HG02571 (cell line): ENCODE measurements around the gene RNF103.
A peak's percentile ranks its signal among the peaks of the same experiment; 100 is the strongest.
"Not testable (repeated sequence)": the region's sequence is repeated elsewhere in the genome, so short reads cannot be mapped to it uniquely, and the experiment has no call there.

ENCODE experiments used
- ATAC-seq: cut with Tn5 transposase; IDR thresholded peaks from one replicate; pipeline ENCODE4 v1.9.1; 2021; ENCODE audit warnings: mild to moderate bottlenecking, moderate library complexity; ENCODE audit not compliant: unreplicated experiment

The RNF103 gene, protein sequence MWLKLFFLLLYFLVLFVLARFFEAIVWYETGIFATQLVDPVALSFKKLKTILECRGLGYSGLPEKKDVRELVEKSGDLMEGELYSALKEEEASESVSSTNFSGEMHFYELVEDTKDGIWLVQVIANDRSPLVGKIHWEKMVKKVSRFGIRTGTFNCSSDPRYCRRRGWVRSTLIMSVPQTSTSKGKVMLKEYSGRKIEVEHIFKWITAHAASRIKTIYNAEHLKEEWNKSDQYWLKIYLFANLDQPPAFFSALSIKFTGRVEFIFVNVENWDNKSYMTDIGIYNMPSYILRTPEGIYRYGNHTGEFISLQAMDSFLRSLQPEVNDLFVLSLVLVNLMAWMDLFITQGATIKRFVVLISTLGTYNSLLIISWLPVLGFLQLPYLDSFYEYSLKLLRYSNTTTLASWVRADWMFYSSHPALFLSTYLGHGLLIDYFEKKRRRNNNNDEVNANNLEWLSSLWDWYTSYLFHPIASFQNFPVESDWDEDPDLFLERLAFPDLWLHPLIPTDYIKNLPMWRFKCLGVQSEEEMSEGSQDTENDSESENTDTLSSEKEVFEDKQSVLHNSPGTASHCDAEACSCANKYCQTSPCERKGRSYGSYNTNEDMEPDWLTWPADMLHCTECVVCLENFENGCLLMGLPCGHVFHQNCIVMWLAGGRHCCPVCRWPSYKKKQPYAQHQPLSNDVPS

DNA sequence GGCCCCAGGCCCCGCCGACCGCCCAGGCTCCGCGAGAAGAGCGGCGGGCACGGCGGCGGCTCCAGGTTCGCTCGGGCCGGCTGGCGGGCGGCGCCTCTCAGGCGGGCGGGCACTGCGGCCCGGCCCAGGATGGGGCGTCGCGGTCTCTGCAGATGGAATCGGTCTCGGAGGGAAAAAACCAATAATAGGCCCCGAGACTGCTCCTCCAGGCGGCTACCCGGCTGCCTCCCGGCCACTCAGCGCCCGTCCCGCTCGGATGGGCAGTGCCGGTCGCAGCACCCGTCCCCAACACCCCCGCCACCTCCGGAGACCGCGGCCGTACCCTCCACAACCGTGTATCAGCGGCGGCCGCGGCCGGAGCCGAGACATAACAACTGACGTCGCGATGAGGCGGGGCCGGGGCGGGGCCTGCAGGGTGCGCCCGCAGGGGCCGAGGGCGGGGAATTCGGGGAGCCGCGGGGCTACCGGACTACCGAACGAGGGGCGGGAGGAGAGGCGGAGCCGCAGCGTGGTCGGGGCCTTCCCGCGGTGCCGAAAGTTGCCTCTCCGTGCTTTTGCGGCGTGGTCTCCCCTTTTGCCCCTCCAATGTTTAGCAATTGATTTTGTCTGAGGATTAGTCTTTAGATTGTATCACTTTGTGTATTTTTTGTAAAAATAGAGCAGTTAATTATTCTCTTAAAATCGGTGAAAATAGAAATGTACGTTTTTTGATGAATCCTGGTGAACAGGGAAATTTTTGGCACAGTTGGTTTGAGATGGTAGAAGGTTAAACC is at the start of gene RNF103:
Gene RNF103 (minus strand): TSS at position 372 of the 773 bp plus-strand sequence. CDS start 979 bp downstream, outside the sequence.
- ATAC-seq = peak; percentile 81

DNA sequence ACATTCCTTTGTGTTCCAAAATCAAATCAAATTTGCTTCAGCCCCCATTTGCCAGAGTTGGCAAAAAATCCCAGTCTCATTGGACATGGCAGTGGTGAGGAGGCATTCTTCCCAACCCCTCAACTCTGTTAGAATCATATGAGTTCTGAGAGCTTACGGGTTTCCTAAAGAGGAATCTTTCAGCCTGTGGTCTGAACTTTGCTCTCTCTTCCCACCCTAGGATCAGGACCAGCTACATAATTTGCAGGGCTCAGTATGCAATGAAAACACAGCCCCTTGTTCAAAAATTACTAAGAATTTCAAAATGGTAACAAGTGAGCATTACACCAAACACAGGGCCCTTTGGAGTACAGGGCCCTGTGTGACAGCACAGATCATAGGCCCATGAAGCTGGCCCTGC is 49.3 kb upstream of the RNF103 start:
- no peak for ATAC-seq

DNA sequence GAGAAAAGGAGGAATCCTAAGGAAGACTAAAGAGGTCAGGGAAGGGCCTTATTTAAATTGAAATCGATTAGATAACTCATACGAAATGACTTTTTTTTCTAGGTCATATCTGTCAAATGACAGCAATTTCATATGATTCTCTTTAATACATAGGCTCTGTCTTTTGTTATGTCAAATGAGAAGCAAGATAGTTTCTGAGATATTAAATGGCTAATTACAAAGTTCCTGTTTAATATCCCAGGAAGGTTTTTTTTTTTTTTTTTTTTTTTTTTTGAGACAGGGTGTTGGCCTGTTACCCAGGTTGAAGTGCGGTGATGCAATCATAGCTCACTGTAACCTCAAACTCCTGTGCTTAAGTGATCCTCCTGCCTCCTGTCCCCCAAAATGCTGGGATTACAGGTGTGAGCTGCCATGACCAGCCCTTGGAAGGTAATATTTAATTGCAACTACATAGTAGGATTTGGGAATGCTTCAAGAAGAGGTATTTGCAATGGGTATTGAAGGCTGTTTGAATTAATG is 48.4 kb upstream of the RNF103 start:
- no peak for ATAC-seq

DNA sequence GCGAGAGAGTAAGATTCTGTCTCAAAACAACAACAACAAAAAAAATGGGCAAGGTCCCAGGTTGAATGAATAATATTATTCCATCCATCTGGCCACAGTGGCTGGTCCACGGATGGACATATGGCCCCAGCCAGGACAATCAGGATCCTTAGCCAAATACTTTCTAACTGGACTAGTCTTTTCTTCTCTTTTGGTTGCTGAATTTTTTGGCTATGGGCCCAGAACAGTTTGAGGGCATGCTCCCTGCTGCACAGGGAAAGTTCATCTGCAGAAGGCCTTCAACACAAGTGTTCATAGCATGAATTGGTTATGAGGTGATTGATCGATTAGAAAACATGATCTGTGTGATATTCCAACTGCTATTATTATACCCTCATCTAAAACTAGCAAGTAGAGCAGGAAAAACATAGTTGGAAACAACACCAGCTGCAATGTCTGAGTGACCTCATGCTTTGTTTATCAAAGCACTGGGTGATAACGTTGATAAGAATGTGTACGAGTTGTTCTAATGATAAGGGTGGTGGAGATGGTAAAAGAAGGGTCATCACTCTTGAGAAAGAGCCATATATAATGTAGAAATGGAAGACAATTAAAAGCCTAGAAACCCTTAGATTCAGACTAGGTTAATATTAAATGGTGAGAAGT is 47.8 kb upstream of the RNF103 start:
- ATAC-seq = no peak

DNA sequence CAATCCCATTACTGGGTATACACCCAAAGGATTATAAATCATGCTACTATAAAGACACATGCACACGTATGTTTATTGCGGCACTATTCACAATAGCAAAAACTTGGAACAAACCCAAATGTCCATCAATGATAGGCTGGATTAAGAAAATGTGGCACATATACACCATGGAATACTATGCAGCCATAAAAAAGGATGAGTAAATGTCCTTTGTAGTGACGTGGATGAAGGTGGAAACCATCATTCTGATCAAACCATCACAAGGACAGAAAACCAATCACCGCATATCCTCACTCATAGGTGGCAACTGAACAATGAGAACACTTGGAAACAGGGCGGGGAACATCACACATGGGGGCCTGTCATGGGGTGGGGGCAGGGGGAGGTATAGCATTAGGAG is 45.7 kb upstream of the RNF103 start:
- ATAC-seq = not testable (repeated sequence)

DNA sequence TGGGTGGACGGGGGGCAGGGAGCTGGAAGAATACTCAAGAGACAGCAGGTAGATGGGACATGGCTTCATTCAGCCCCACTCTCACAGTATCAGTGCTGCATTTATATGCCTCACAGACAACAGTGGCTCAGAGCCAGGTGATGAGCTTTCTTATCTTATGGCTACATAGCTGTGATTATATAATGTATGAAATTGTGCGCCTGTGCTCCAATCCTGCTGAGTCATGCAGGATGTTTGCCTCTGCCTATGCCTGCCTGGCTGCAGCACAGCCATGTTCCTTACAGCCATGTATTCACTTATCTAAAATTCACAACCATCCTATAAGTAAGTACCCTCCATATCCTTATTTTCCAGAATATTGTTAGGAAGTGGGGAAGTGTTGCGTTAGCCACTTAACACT is 37.7 kb upstream of the RNF103 start:
- ATAC-seq = no peak

DNA sequence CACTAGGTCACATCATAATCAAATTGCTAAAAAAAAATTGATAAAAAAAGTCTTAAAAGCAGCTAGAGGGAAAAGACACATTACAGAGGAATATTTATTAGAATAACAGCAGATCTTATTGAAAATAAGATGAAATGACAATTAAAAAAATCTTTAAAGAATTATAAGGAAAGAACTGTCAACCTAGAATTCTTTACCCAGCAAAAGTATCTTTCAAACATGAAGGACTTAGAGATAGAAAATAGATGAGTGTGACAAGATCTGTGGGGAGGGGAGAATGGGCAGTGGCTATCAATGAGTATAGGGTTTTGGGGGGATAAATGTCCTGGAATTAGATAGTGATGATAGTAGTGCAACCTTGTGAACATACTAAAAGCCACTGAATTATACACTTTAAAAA is 26.5 kb upstream of the RNF103 start:
- no peak for ATAC-seq

DNA sequence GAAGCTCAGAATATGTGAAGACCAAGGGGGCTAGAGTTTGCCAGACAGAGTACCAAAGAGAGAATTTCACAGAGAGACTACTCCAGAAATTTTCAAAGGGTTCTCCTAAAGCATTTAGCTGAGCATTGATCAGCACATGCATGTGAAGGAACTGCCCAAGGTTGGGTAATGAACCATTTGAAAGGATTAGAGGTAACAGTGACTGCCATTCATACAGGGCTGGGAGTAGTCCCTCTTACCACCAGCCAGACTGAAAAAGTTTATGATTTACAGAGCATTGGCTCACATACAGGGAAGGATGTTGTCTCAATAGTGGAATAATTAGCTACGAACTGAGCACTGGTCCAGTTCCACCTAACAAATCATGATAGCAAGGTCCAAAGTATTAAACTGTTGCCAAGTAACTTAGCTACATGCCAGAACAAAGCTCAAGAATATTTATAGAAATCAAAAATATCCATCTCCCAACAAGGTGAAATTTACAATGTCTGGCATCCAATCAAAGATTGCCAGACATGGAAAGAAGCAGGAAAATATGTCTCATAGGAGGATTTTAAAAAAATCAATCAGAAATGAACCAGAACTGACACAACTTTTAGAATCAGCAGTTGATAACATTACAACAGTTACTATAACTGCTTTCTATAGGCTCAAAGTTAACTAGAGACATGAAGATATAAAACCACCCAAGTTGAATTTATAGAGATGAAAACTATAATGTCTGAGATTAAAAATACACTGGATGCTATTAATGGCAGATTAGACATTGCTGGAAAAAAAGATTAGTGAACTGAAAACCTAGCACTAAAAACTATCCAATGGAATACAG is 25.7 kb upstream of the RNF103 start:
- no peak for ATAC-seq

DNA sequence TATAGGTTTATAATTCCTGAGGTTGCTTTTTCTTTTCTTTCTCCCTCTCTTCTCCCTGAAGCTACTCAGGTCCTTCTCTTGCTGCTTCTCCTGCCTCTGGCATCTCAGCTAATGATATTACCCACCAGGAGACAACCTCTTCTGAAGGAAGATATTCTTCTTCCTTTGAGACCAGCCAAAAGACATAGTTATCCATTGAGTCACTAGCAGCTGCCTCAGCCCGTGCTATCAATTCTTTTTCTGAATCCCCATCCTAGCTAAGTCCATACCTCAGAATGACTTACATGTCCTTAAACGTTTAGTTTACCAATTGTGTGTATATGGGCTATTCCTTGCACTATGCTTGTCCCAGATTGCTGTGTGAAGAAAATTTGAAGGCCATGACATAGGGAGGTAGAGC is 25.0 kb upstream of the RNF103 start:
- ATAC-seq = no peak

DNA sequence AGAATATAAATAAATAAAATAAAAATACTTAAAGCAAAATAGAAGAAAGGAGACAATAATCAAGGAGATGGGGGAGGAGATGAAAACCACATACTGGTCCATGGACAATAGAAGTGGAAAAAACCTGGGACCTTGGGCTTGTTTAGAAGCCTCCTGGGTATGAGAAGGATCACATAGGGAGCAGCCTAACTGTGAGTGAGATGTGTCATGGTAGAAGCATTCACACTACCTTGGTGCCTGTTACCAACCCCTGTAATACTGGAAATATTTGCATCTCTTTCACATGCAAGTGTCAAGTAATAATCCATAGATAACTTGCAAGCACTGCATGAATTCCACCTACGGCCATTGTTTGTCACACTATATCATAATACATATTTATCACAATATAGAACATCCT is 23.2 kb upstream of the RNF103 start:
- no peak for ATAC-seq

DNA sequence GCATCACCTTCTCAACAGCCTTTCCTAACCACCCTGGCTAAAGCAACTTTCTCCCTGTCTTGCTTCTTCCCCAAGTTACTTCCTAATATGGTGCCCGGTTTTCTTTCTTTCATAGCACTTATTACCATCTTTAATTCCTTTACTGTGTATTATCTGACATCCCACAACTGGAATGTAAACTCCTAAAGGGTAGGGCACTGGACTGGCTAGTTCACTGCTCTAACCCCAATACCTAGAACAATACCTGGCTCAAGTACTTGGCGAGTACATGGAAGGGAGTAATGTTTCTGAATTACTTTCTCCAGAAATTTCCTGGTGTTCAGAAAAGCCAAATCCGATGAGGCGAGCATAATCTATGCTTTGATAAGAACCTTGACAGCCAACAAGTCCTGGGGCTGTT is 22.7 kb upstream of the RNF103 start:
- no peak for ATAC-seq

DNA sequence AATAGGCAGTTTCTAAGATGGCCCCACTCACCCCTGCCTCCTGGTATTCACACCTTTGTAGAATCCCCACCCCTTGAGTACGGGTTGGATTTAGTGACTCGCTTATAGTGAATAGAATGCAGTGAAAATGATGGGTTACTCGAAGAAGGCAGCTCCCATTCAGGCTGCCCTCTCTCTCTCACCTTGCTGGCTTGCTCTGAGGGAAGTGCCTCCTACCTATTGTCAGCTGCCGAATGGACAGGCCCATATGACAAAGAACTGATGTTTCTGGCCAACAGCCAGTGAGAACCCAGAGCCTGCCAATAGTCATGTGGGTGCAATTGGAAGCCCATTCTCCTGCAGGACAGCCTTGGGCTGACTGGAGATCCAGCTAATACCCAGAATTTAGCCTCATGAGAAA is 22.1 kb upstream of the RNF103 start:
- no peak for ATAC-seq

DNA sequence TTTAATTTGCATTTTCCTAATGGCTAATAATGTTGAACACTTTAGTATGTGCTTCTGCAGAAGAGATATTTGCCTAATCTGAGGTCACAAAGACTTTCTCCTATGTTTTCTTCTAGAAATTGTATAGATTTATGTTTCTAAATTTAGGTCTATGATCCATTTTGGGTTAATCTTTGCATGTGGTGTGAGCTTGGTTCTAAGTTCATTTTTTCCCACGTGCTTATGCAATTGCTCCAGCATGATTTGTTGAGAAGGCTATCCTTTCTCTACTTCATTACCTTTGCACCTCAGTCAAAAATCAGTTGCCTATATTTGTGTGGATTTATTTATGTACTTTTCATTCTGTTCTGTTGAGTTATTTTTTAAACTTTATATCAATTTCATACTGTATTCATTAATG is 15.0 kb upstream of the RNF103 start:
- no peak for ATAC-seq

DNA sequence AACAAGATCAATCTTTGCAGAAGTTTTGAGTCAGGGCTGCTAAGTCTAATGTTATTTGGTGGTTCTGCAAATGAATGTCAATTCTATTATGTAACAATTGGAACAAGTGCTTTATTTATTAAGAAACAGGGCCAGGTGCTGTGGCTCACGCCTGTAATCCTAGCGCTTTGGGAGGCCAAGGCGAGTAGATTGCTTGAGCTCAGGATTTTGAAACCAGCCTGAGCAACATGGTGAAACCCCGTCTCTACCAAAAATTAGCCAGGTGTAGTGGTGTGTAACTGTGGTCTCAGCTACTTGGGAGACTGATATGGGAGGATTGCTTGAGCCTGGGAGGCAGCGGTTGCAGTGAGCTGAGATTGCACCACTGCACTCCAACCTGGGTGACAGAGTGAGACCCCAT is 13.2 kb upstream of the RNF103 start:
- no peak for ATAC-seq

DNA sequence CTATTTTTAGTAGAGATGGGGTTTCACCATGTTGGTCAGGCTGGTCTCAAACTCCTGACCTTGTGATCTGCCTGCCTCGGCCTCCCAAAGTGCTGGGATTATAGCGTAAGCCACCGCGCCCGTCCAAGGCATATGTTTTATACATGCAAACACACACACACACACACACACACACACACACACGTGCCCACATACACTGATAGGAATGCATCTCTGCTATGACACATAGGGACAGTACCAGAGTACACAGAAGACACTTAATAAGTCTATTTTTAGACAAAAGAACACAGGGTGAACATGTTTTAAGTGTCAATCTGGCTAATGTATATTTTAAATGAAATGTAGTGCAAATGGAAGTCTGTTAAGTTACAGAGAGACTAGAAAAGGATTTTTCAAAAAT is 10.7 kb upstream of the RNF103 start:
- ATAC-seq = no peak

DNA sequence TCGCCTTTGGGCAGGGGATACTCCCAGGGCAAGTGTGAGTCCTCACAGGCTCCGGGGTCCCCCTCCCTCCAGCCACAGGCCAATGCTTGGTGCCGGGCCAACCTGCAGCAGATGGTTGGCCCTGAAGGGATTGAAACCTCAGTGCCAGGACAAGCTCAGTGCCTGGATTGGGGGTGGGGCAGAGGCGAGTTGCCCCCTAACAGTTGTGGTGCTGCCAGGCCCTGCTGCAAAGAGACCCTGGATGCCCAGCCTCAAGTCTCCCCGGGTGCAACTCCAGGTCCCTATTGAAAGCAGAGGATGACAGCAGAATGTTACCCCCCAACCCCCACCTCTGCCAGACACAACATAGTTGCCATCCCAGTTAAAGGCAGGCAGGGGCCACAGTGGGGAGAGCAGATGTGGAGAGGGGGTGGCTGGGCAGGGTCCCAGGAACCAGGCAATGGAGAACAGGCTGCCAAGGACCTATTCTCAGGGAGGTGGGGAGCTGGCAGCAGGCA is 9.5 kb upstream of the RNF103 start:
- no peak for ATAC-seq

DNA sequence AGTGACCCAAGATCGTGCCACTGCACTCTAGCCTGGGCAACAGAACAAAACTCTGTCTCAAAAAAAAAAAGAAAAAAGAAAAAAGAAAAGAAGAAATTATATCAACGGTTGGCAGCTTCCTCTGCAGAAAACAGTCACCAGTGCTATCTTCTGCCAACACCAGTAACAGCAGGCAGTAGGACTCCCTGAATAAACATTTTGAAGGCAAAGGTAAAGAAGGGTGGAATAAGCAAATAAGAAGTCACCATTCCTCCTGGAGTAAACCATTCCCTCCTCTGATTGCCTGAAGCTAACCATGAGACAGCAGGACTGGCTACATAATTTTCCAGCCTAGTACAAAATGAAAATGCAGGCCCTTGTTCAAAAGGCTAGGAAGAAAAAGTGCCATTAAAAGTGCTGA is 9.0 kb upstream of the RNF103 start:
- no peak for ATAC-seq

DNA sequence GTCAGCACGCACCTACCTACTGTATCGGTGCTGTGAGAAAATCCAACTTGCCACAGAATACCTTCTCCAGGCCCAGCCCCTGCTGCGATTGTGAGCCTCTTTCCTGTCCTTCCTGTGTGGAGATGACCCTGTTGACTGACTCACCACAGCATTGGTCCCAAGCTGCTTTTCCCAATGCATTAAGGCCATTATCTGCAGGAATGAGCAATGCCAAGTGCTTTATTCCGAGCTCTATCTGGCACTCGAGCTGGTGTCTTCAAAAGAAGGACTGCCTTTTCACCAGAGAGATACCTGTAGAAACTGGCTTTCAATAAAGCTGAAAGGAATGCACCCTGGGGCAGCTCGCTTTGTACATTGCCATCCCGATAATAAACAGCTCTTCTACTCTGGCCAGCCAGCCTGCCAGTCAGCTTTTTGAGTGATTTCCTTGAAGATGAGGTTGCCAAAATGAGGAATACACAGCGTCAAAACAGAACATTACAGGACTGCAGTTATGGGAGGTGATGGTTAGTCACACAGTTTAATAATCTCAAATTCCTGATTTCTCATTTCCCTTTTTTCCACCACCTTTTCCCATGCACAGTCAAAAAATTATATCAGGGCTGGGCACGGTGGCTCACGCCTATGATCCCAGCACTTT is 8.3 kb upstream of the RNF103 start:
- no peak for ATAC-seq

DNA sequence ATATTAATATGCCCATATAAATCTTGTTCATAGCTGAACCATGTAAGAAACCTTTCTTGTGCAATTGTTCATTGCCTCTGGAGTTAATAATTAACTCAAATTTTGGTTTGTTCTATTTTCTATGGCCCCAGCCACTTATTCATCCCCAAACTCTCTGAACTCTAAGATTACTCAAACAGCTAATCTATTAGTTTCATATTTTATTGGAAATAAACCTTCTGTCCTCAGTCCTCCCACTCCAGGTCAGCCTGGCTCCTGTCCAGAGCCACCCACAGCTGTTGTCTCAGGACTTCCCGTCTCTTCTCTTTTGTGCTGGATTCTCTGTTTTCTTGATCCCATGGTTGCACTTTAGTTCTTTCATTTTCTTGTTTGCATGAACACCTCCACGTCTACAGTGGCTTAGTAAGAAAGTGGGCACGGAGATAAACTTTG is 4.4 kb upstream of the RNF103 start:
- ATAC-seq = no peak
